ENCODE results near the gene TTC22.

The TTC22 gene

DNA sequence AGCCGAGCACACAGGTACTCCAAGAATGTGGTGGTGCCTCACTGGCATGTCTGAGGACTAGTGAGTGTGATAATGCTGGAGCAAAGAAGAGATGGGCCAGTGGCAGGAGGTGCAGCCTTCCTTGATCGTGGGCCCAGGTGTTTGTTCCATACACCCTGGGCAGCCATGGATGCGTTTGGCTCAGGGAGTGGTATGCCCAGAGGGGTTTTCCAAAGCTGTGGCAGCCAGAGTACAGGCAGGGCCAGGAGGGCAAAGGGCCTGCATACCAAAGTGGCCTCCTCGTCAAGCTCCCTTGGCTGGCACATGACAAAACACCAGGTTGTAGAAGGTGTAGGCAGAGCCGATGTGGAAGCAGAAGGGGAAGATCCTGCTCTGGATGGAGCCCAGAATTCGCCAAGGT lies 55.8 kb downstream of the TTC22 start:
- DNase-seq, result no peak

DNA sequence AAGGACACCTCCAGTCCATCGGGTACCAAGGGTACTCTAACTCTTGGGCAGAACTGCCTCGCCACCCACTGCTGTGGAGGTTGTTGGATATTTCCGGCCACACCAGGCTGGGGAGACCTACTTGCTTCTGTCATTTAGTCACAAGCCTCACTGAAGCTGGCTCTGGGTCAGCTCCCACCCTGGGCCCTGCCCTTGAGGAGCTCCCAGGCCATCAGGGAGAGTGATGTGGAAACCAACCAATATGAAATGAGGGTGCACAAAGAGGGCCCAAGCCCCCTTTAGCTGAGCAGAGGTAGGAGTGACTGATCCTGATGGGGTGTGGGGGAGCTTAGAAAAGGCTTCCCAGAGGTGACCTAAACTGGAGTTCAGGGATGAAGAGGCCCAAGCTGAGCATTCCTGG lies 56.4 kb downstream of the TTC22 start:
- DNase-seq, result no peak

DNA sequence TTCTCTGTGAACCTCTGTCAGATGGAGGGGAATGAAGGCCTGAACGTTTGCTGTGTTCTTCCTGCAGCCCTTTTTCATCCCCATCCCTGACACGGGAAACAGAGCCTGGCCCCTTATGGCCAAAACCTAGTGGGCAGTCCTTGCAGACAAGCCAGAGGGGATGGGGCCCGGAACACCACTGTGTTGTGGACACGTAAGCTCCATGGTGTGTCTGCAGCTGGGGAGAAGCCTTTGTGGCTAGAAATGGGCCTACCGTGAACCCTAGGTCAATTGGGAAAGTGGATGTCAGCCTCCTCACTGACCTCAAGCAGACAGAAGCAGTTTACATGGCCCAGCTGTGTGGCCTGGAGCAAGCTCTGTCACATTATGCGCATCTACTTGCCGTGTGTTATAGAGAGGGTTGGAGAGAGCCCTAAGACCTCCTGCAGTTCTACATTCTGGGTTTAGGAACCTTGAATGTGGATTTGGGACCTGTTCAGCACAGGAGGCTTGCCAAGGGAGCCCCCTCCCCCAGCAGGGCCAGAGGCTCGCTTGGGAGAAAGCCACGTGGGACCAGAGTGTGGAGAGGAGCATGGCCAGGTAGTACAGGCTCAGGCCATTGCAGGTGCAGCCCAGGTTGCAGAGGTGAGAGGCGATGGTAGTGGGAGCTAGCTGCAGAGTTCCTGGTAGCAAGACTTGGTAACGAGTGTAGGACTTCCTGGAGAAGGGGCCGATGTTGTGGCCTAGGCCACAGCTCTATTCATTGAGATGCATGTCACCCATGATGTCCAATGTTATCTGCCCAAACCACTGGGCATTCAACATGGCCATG lies 57.5 kb downstream of the TTC22 start:
- DNase-seq, result no peak

- peak; percentile 22 for DNase-seq
Observed at GRCh38 chr1:54742282-54742681, 58.8 kb downstream of the TTC22 start.

DNA sequence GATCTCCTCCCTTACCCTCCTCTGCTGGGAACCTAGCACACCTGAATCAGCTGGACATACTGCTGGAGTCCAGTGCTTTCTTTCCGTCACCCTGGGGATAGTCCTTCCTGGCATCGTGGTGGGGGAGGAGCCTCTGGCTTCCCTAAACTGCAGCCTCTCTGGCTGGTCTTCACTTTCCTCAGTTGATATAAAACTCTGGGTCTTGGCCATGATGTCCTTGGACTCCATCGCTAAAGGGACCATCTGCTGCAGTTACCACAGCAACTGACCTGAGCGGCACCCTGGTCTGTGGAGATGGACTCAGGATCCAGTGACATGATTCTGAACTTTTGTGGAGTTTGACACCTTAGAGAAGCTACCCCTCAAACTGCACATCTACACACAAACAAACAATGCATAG lies 59.6 kb downstream of the TTC22 start:
- no peak for DNase-seq

DNA sequence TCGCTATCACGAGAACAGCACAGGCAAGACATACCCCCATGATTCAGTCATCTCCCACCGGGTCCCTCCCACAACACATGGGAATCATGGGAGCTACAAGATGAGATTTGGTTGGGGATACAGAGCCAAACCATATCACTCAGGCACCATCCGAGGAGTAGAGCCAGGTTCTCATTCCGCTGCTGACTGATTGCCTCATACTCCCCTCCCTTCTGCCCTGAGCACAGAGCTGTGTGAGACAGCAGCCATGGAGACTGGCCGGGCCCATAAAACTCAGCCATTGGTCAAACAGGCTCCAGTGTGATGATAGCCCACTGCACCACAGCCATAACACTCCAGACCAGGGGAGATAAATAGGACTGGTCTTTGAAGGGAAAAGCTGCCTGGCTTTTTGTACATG lies 62.9 kb downstream of the TTC22 start:
- DNase-seq, result no peak

GRCh38 chr1:54736685-54737084 lies 64.4 kb downstream of the TTC22 start:
- DNase-seq, result no peak

Data from fibroblast of skin of abdomen (primary cell).